ENCODE data around the gene GRID1. TPM values are rescaled to one million over a fixed set of nuclear protein-coding genes. Genes with fewer than 3 reads are reported as not detected.

GRID1 gene
- total RNA-seq, 1 donor from 2014 or later: 9.2 TPM

DNA sequence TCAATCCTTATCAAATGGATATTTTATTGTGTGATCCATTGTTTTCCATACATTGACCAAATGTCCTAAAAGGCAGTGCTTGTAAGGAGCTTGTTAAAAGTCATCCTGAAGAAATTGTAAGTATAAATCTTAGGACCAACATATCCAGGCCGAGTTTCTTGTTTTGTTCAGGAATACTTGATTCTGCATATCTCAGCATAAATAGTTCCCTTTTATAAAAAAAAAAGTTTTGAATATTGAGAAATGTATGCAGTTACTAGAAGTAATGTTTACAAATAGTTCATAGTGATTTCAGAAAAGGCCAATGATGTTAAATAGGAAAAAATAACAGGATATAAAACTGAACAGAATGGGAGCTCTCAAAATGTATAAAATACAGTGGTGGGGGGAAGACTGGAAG lies 6.6 kb downstream of the GRID1 start:
- no peak overlapping the region for H3K4me3 Mint-ChIP-seq
- peaks cover 13% of the 10 kb centered on the region for H3K4me1 Mint-ChIP-seq (ENCODE audit: unreplicated experiment)
- peaks cover 4% of the 10 kb centered on the region for H3K9me3 Mint-ChIP-seq
- no peaks in the 10 kb centered on the region for H3K36me3 Mint-ChIP-seq
- peaks cover 71% of the 10 kb centered on the region for H3K27me3 Mint-ChIP-seq
- TF ChIP-seq, protein P1, sequence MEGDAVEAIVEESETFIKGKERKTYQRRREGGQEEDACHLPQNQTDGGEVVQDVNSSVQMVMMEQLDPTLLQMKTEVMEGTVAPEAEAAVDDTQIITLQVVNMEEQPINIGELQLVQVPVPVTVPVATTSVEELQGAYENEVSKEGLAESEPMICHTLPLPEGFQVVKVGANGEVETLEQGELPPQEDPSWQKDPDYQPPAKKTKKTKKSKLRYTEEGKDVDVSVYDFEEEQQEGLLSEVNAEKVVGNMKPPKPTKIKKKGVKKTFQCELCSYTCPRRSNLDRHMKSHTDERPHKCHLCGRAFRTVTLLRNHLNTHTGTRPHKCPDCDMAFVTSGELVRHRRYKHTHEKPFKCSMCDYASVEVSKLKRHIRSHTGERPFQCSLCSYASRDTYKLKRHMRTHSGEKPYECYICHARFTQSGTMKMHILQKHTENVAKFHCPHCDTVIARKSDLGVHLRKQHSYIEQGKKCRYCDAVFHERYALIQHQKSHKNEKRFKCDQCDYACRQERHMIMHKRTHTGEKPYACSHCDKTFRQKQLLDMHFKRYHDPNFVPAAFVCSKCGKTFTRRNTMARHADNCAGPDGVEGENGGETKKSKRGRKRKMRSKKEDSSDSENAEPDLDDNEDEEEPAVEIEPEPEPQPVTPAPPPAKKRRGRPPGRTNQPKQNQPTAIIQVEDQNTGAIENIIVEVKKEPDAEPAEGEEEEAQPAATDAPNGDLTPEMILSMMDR (conservative IDR thresholded peaks at IDR 0.05): no peak
- no peak overlapping the region for H3K27ac Mint-ChIP-seq
- no peak for DNase-seq (ENCODE audit: extremely low spot score, unreplicated experiment)

DNA sequence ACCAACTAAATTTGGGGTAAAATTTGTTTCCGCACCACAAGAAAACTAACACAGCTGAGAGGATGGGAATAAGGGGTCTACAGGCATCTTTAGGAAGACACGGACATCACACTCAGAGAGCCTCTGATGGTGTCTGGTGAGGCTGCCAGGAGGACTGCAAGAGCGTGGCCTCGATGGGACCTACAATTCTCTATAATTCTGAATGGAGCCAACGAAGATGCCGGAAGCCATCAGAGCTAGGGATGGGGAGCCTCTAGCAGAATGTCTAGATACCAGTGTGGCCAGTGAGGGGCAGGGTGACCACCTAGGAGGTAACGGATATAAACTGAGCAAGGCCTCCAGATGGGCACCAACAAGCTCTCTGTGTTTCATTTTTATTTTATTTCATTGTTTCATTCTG lies 7.5 kb downstream of the GRID1 start:
- Mint-ChIP-seq H3K36me3 (no peaks in the 10 kb centered on the region), H3K27me3 (peaks cover 65% of the 10 kb centered on the region), H3K4me1 (ENCODE audit: unreplicated experiment) (peaks cover 8% of the 10 kb centered on the region), H3K9me3 (peaks cover 4% of the 10 kb centered on the region), H3K27ac (no peak overlapping the region), H3K4me3 (no peak overlapping the region)
- TF ChIP-seq, protein P1 (conservative IDR thresholded peaks at IDR 0.05): no peak
- DNase-seq (ENCODE audit: extremely low spot score, unreplicated experiment): no peak

DNA sequence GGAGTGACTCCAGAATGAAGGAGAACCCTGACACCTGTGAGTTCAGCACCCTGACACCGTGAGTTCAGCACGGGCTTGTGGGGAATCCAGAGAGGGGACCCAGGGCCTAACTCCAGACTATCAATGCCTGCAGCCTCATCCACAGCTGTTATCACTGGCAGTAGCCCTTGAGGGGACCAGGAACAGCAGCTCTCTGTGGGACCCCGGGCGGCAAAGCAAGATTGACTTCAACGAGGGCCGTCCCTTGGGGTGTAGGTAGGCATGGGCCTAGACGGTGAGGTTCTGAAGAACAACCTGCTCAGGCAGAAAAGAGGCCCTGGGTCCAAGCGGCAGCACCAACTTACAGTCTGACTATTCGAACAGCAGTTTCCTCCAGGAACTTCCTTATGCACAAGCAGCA lies 8.9 kb downstream of the GRID1 start:
- no peak overlapping the region for H3K4me3 Mint-ChIP-seq
- TF ChIP-seq, protein P1 (conservative IDR thresholded peaks at IDR 0.05): no peak
- H3K9me3 Mint-ChIP-seq: peaks cover 4% of the 10 kb centered on the region
- H3K27me3 Mint-ChIP-seq: peaks cover 54% of the 10 kb centered on the region
- H3K36me3 Mint-ChIP-seq: no peaks in the 10 kb centered on the region
- H3K4me1 Mint-ChIP-seq (ENCODE audit: unreplicated experiment): peaks cover 5% of the 10 kb centered on the region
- DNase-seq (ENCODE audit: extremely low spot score, unreplicated experiment): no peak
- no peak overlapping the region for H3K27ac Mint-ChIP-seq

DNA sequence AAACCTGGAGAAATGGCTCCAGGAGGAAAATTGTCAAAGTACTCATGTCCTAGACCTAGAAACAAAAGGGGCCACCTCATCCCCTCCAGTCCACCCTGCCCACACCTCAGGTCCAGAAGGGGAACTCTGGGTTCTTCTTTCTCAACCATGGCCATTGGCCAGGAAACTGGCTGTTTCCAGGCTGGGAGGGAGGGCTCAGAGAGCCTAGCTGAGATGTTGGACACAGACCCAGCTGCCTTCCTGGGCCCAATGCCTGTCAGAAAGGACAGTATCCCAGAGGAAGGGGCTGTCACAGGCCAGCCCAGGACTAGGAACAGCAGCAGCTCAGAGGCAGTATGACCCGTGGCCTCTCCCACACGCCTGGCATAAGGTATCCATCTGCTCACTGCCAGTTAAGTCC lies 9.6 kb downstream of the GRID1 start:
- Mint-ChIP-seq H3K9me3 (peaks cover 4% of the 10 kb centered on the region), H3K27me3 (peaks cover 51% of the 10 kb centered on the region), H3K27ac (no peak overlapping the region), H3K4me3 (no peak overlapping the region), H3K36me3 (no peaks in the 10 kb centered on the region), H3K4me1 (ENCODE audit: unreplicated experiment) (peaks cover 5% of the 10 kb centered on the region)
- TF ChIP-seq, protein P1 (conservative IDR thresholded peaks at IDR 0.05): no peak
- DNase-seq (ENCODE audit: extremely low spot score, unreplicated experiment): no peak

DNA sequence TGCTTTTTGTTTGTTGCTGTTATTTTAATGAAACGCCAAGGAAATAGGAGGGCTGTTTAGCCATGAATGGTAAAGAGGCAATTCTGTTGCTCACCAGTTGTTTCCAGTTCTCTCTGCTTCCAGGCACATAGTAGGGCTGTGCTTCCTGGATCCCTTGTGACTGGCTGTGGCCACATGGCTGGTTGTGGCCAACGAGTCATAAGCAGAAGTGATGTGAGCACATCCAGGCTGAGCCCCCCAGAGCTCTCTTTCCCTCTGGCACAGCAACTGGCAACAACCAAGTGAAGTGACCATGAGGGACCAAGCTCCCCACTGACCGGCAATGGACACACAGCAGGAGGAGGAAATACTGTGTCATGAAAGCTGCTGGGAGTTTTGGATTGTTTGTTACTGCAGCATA lies 10.3 kb downstream of the GRID1 start:
- DNase-seq (ENCODE audit: extremely low spot score, unreplicated experiment): no peak
- peaks cover 3% of the 10 kb centered on the region for H3K4me1 Mint-ChIP-seq (ENCODE audit: unreplicated experiment)
- H3K27me3 Mint-ChIP-seq: peaks cover 46% of the 10 kb centered on the region
- H3K36me3 Mint-ChIP-seq: no peaks in the 10 kb centered on the region
- H3K4me3 Mint-ChIP-seq: no peak overlapping the region
- H3K27ac Mint-ChIP-seq: no peak overlapping the region
- peaks cover 4% of the 10 kb centered on the region for H3K9me3 Mint-ChIP-seq
- TF ChIP-seq, protein P1 (conservative IDR thresholded peaks at IDR 0.05): no peak

DNA sequence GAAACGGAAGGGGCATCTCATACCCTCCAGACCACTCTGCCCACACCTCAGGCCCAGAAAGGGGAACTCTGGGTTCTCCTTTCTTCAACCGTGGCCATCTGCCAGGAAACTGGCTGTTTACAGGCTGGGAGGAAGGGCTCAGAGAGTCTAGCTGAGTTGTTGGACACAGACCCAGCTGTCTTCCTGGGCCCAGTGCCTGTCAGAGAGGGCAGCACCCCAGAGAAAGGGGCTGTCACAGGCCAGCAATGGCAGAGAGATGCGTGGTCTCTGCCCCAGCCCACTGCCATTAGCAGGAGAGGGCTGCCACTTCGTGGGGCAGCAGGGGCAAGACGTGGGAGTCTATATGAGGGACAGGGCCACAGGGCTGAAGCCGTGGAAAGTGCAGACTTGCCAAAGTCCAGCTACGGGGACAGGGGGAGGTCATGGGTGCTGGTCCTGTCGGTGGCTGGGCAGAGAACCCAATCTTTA lies 11.0 kb downstream of the GRID1 start:
- H3K27me3 Mint-ChIP-seq: peaks cover 46% of the 10 kb centered on the region
- TF ChIP-seq, protein P1 (conservative IDR thresholded peaks at IDR 0.05): no peak
- H3K4me1 Mint-ChIP-seq (ENCODE audit: unreplicated experiment): no peaks in the 10 kb centered on the region
- peaks cover 4% of the 10 kb centered on the region for H3K9me3 Mint-ChIP-seq
- no peak for DNase-seq (ENCODE audit: extremely low spot score, unreplicated experiment)
- H3K4me3 Mint-ChIP-seq: no peak overlapping the region
- H3K27ac Mint-ChIP-seq: no peak overlapping the region
- no peaks in the 10 kb centered on the region for H3K36me3 Mint-ChIP-seq

All from type B pancreatic cell (in vitro differentiated cells).